ENCODE results near the gene SNAP23.
"Not testable (repeated sequence)": the region's sequence is repeated elsewhere in the genome, so short reads cannot be mapped to it uniquely, and the experiment has no call there.

The SNAP23 gene

GRCh38 chr15:42498212-42499068 is 3.0 kb downstream of the SNAP23 start:
- no peak for DNase-seq

GRCh38 chr15:42499858-42500609 is 4.6 kb downstream of the SNAP23 start:
- no peak for DNase-seq

- no peak for DNase-seq
Observed at GRCh38 chr15:42502477-42502876, 7.0 kb downstream of the SNAP23 start.

- no peak for DNase-seq
Observed at GRCh38 chr15:42503825-42504224, 8.4 kb downstream of the SNAP23 start.

GRCh38 chr15:42504631-42505030 is 9.2 kb downstream of the SNAP23 start:
- DNase-seq: no peak

GRCh38 chr15:42507514-42507913 is 12.1 kb downstream of the SNAP23 start:
- DNase-seq: no peak

GRCh38 chr15:42508263-42508690 is 12.8 kb downstream of the SNAP23 start:
- no peak for DNase-seq

GRCh38 chr15:42510258-42511006 is 15.0 kb downstream of the SNAP23 start:
- DNase-seq: no peak

- DNase-seq: no peak
Observed at GRCh38 chr15:42511007-42511391, 15.6 kb downstream of the SNAP23 start.

GRCh38 chr15:42523331-42523730 is 27.9 kb downstream of the SNAP23 start:
- no peak for DNase-seq

GRCh38 chr15:42528970-42529369 is 33.5 kb downstream of the SNAP23 start:
- DNase-seq: no peak

GRCh38 chr15:42533246-42533645 is 37.8 kb downstream of the SNAP23 start:
- DNase-seq: no peak

- no peak for DNase-seq
Observed at GRCh38 chr15:42544853-42545629, 49.6 kb downstream of the SNAP23 start.

- DNase-seq: no peak
Observed at GRCh38 chr15:42547918-42548248, 52.4 kb downstream of the SNAP23 start.

- DNase-seq: peak; percentile 97
Observed at GRCh38 chr15:42548249-42549031, 53.0 kb downstream of the SNAP23 start, which contains the start of the genes HAUS2 and LRRC57. TSS of gene HAUS2 (plus strand) at chr15:42548838. CDS start at chr15:42548873, 35 bp downstream. TSS of gene LRRC57 (minus strand) at chr15:42548793. CDS start at chr15:42548434, 359 bp downstream.

GRCh38 chr15:42549032-42549491 is 53.6 kb downstream of the SNAP23 start:
- no peak for DNase-seq

- DNase-seq: no peak
Observed at GRCh38 chr15:42549741-42550392, 54.4 kb downstream of the SNAP23 start.

GRCh38 chr15:42553554-42553953 is 58.1 kb downstream of the SNAP23 start:
- no peak for DNase-seq

- DNase-seq: not testable (repeated sequence)
Observed at GRCh38 chr15:42556550-42557207, 61.2 kb downstream of the SNAP23 start.

GRCh38 chr15:42558739-42559138 is 63.3 kb downstream of the SNAP23 start:
- no peak for DNase-seq
